K562 (cell line): ENCODE measurements around the gene HOXC11. TPM values are rescaled to one million over a fixed set of nuclear protein-coding genes. Genes with fewer than 3 reads are reported as not detected.

Experiments used
- AFF1 ChIP-seq, 2 experiments: fragments of 450-650 bp; IDR thresholded peaks; 2 replicates each; pipeline ENCODE4 v1.6.1; 2018; ENCODE audit warnings: mild to moderate bottlenecking in 2 of 2, low read depth in 1 of 2; ENCODE audit not compliant: partially characterized antibody in 2 of 2
- CAMTA2 ChIP-seq: fragments of 250-450 bp; sonication (Bioruptor Pico); conservative IDR thresholded peaks from 2 replicates; pipeline ENCODE4 v1.5.1; 2022
- FOXP1 ChIP-seq: sonication (generic); formaldehyde crosslinking; IDR thresholded peaks from 2 replicates; pipeline ENCODE4 v1.8.0; 2022; ENCODE audit warnings: mild to moderate bottlenecking, missing genetic modification reagents
- HDAC8 ChIP-seq: fragments of 450-650 bp; IDR thresholded peaks from 2 replicates; pipeline ENCODE4 v1.6.1; 2016; ENCODE audit warnings: mild to moderate bottlenecking, missing genetic modification characterization, moderate library complexity, missing compliant biosample characterization
- MCM2 ChIP-seq: fragments of 450-650 bp; IDR thresholded peaks from 2 replicates; pipeline ENCODE4 v1.6.1; 2017; ENCODE audit warnings: low read depth, mild to moderate bottlenecking
- MEIS2 ChIP-seq: fragments of 450-650 bp; IDR thresholded peaks from 2 replicates; pipeline ENCODE4 v1.6.1; 2014; ENCODE audit warnings: mild to moderate bottlenecking; ENCODE audit not compliant: partially characterized antibody
- MYC ChIP-seq, 2 experiments: fragments of 250-450 bp in 1 of 2; sonication (Bioruptor Pico) in 1 of 2; IDR thresholded peaks; 2 replicates each; pipeline versions ENCODE4 v1.5.1 to v1.6.1; 2012 to 2021; ENCODE audit warnings: low read depth in 2 of 2, borderline replicate concordance in 1 of 2, improper control_type of control experiment in 1 of 2, low read length in 1 of 2, mild to moderate bottlenecking in 1 of 2, moderate library complexity in 1 of 2
- NR2C2 ChIP-seq, 2 experiments: fragments of 200-800 bp in 1 of 2; sonication (Bioruptor generic) in 1 of 2; sonication (generic) in 1 of 2; formaldehyde crosslinking in 1 of 2; IDR thresholded peaks; 2 replicates each; pipeline versions ENCODE4 v1.6.1 to v1.8.0; 2016 to 2022; ENCODE audit warnings: mild to moderate bottlenecking in 1 of 2, missing compliant biosample characterization in 1 of 2, missing genetic modification characterization in 1 of 2, missing genetic modification reagents in 1 of 2
- NR4A1 ChIP-seq, 2 experiments: fragments of 250-450 bp in 1 of 2; fragments of 450-650 bp in 1 of 2; sonication (Bioruptor Pico) in 1 of 2; IDR thresholded peaks; 2 replicates each; pipeline versions ENCODE4 v1.4.0 to v1.6.1; 2016 to 2020; ENCODE audit warnings: mild to moderate bottlenecking in 2 of 2, missing compliant biosample characterization in 1 of 2, missing genetic modification characterization in 1 of 2, moderate library complexity in 1 of 2
- POLR2B ChIP-seq: fragments of 450-650 bp; IDR thresholded peaks from 2 replicates; pipeline ENCODE4 v1.6.1; 2018; ENCODE audit warnings: low read depth; ENCODE audit not compliant: partially characterized antibody
- THRAP3 ChIP-seq: fragments of 450-650 bp; IDR thresholded peaks from 2 replicates; pipeline ENCODE4 v1.6.1; 2016; ENCODE audit warnings: mild to moderate bottlenecking, inconsistent platforms, borderline replicate concordance
- TOE1 ChIP-seq, 2 experiments: fragments of 450-650 bp in 1 of 2; sonication (generic) in 1 of 2; formaldehyde crosslinking in 1 of 2; IDR thresholded peaks; 2 replicates each; pipeline versions ENCODE4 v1.7.1 to v1.8.0; 2016 to 2022; ENCODE audit warnings: borderline replicate concordance in 2 of 2, mild to moderate bottlenecking in 2 of 2, antibody characterized with exemption in 1 of 2, inconsistent platforms in 1 of 2, low read depth in 1 of 2, missing genetic modification reagents in 1 of 2, moderate library complexity in 1 of 2
- ZNF444 ChIP-seq: fragments of 250-450 bp; sonication (Bioruptor Pico); IDR thresholded peaks from 2 replicates; pipeline ENCODE4 v1.4.0; 2020; ENCODE audit warnings: mild to moderate bottlenecking, moderate library complexity
- ZNF785 ChIP-seq: fragments of 250-450 bp; sonication (Bioruptor Pico); IDR thresholded peaks from 2 replicates; pipeline ENCODE4 v1.4.0; 2020; ENCODE audit warnings: mild to moderate bottlenecking
- polyA plus RNA-seq, 8 experiments: library from polyadenylated mRNA; depleted of rRNA in 4 of 8; stranded (reverse) in 5 of 8; unstranded in 3 of 8; fragments of >200 nt; fragmentation: Nextera tagmentation in 2 of 8; fragmentation: Illumina TruSeq in 1 of 8; extraction: Ambion mirVana in 2 of 8; extraction: Trizol in 1 of 8; gene quantifications; 2 replicates each; pipeline versions ENCODE4 v1.2.1 to v1.2.3, GENCODE V29; 2011 to 2014; ENCODE audit warnings: inconsistent platforms in 1 of 8, missing spikeins in 1 of 8
- total RNA-seq, 7 experiments: library from RNA; depleted of rRNA in 6 of 7; stranded (reverse); fragments of >200 nt in 6 of 7; fragmentation: Illumina TruSeq in 2 of 7; extraction: Trizol in 2 of 7; gene quantifications; 2 replicates each; pipeline versions ENCODE4 v1.2.1 to v1.2.3, GENCODE V29; 2011 to 2021; ENCODE audit warnings: low replicate concordance in 1 of 7
- TF ChIP-seq, protein P1 (sequence below): sonication (generic); formaldehyde crosslinking; IDR thresholded peaks from 2 replicates; pipeline ENCODE4 v1.8.0; 2022; ENCODE audit warnings: mild to moderate bottlenecking, missing genetic modification reagents
- TF ChIP-seq, protein P2 (sequence below): sonication (generic); formaldehyde crosslinking; IDR thresholded peaks from 2 replicates; pipeline ENCODE4 v1.8.1; 2023; ENCODE audit warnings: mild to moderate bottlenecking, missing genetic modification reagents

The HOXC11 gene
- total and polyA plus RNA-seq, 9 of the 15 experiments (the other 6 are each of a cell fraction or from before 2014, with no cell fraction given): not detected

DNA sequence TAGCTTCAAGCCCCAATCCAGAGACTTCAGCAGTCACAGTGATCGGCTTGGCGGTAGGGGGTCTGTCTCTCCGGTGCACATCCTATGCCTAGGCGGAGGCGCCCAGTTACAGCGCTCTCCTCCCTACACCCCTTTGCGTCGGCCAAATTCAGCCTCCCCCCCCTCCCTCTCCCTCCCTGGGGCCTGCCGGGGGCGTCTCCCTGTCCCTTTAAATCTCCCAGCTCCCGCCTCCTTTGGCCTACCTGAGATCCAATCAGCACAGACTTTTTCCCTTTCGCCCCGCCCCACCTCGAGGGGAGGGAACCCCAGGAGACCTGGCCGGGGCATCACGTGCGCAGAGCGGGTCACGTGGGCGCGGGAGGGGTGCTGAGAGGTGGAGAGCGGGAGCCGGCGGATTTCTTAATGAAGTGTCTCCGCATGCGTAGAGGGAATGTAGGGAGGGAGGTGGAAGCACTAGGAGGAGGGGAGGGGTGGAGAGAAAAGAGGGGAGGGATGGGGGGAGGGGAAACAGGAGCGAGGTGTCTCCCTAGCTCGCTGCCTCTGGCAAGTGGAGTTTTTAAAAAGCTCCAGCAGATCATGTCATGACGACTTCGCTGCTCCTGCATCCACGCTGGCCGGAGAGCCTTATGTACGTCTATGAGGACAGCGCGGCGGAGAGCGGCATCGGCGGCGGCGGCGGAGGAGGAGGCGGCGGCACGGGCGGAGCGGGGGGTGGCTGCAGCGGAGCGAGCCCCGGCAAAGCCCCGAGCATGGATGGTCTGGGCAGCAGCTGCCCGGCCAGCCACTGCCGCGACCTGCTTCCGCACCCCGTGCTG lies 34.4 kb upstream of the HOXC11 start, which contains the start of gene HOXC13 (continued):
- no peak for TF ChIP-seq MCM2
- TF ChIP-seq ZNF444 (CRISPR knock-in tag): peak; percentile 49; the same call in 1 of the 2 replicates
- TF ChIP-seq NR2C2 (CRISPR knock-in tag; IDR thresholded peaks at IDR 0.05): no peak
- no peak for TF ChIP-seq NR2C2 (tag; IDR thresholded peaks at IDR 0.05)
- peak in 1 of 2 experiments; percentile 59 for TF ChIP-seq AFF1 (IDR thresholded peaks at IDR 0.05; ENCODE audit: low read depth in 1 of 2, partially characterized antibody in 2 of 2)
- no peak for TF ChIP-seq CAMTA2 (CRISPR knock-in tag)
- TF ChIP-seq, protein P1, sequence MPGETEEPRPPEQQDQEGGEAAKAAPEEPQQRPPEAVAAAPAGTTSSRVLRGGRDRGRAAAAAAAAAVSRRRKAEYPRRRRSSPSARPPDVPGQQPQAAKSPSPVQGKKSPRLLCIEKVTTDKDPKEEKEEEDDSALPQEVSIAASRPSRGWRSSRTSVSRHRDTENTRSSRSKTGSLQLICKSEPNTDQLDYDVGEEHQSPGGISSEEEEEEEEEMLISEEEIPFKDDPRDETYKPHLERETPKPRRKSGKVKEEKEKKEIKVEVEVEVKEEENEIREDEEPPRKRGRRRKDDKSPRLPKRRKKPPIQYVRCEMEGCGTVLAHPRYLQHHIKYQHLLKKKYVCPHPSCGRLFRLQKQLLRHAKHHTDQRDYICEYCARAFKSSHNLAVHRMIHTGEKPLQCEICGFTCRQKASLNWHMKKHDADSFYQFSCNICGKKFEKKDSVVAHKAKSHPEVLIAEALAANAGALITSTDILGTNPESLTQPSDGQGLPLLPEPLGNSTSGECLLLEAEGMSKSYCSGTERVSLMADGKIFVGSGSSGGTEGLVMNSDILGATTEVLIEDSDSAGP (CRISPR knock-in tag): peak; percentile 88
- no peak for TF ChIP-seq POLR2B
- TF ChIP-seq NR4A1 (CRISPR knock-in tag; IDR thresholded peaks at IDR 0.05): no peak
- no peak for TF ChIP-seq NR4A1 (tag; IDR thresholded peaks at IDR 0.05)
- TF ChIP-seq THRAP3: no peak
- peak; percentile 64 for TF ChIP-seq MEIS2
- TF ChIP-seq HDAC8 (tag): no peak
- peak; percentile 65 for TF ChIP-seq MYC (IDR thresholded peaks at IDR 0.05; ENCODE audit: low read depth, low read length)
- 0 out of 2 replicates have a peak, but pooled peaks have one; percentile 47 for TF ChIP-seq MYC (CRISPR knock-in tag; IDR thresholded peaks at IDR 0.05; ENCODE audit: borderline replicate concordance, low read depth)
- peak; percentile 96 for TF ChIP-seq TOE1 (IDR thresholded peaks at IDR 0.05; ENCODE audit: borderline replicate concordance)
- no peak for TF ChIP-seq TOE1 (CRISPR knock-in tag; IDR thresholded peaks at IDR 0.05; ENCODE audit: borderline replicate concordance, low read depth)
- TF ChIP-seq, protein P2, sequence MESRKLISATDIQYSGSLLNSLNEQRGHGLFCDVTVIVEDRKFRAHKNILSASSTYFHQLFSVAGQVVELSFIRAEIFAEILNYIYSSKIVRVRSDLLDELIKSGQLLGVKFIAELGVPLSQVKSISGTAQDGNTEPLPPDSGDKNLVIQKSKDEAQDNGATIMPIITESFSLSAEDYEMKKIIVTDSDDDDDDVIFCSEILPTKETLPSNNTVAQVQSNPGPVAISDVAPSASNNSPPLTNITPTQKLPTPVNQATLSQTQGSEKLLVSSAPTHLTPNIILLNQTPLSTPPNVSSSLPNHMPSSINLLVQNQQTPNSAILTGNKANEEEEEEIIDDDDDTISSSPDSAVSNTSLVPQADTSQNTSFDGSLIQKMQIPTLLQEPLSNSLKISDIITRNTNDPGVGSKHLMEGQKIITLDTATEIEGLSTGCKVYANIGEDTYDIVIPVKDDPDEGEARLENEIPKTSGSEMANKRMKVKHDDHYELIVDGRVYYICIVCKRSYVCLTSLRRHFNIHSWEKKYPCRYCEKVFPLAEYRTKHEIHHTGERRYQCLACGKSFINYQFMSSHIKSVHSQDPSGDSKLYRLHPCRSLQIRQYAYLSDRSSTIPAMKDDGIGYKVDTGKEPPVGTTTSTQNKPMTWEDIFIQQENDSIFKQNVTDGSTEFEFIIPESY (CRISPR knock-in tag): no peak
- no peak for TF ChIP-seq ZNF785 (CRISPR knock-in tag)
- no peak for TF ChIP-seq FOXP1 (CRISPR knock-in tag)
